ENCODE measurements around the gene PLXNA4.

- TF ChIP-seq POLR2A (IDR thresholded peaks at IDR 0.05), result no peak
- no peak for TF ChIP-seq CTCF (IDR thresholded peaks at IDR 0.05 in 8 of 11, conservative IDR thresholded peaks at IDR 0.05 in 3 of 11)
These were observed 165.3 kb downstream of the PLXNA4 start for GRCh38 chr7:132410861-132411541.
